Activated CD8-positive, alpha-beta memory T cell treated with anti-CD3 and anti-CD28 coated beads, Interleukin-2, amount 10 ng/mL, durations not matched to agents 7 days and 5 days (primary cell): ENCODE measurements around the gene GPR21. TPM values are rescaled to one million over a fixed set of nuclear protein-coding genes. Genes with fewer than 3 reads are reported as not detected.

ENCODE experiments used
- ATAC-seq: fragments of 150-1000 bp; cut with Tn5 transposase; one replicate; pipeline ENCODE4 v1.10.0; 2021; ENCODE audit warnings: moderate library complexity
- CTCF ChIA-PET: fragments of 350-600 bp; sonication (Branson Sonifier 250); formaldehyde crosslinking; loops from one replicate; lab custom pipeline; 2021; ENCODE audit warnings: antibody characterized with exemption; lab: Charles Lee
- DNase-seq: peaks from one replicate; pipeline ENCODE4 v3.0.0-alpha.2; 2020
- H3K27ac Mint-ChIP-seq: one replicate; pipeline ENCODE4 v1.8.0; 2021; ENCODE audit warnings: mild to moderate bottlenecking, mixed read lengths
- H3K27me3 Mint-ChIP-seq: one replicate; pipeline ENCODE4 v1.8.0; 2021; ENCODE audit warnings: mixed read lengths
- H3K36me3 Mint-ChIP-seq: one replicate; pipeline ENCODE4 v1.8.0; 2021; ENCODE audit warnings: mild to moderate bottlenecking, mixed read lengths
- H3K4me1 Mint-ChIP-seq: one replicate; pipeline ENCODE4 v1.8.0; 2021; ENCODE audit warnings: mixed read lengths
- H3K4me3 Mint-ChIP-seq: one replicate; pipeline ENCODE4 v1.8.0; 2021; ENCODE audit warnings: mild to moderate bottlenecking, moderate library complexity, mixed read lengths
- H3K9me3 Mint-ChIP-seq: one replicate; pipeline ENCODE4 v1.8.0; 2022; ENCODE audit warnings: low read depth, mixed read lengths
- total RNA-seq, 2 experiments: library from RNA; stranded (reverse); gene quantifications; one replicate each; pipeline ENCODE4 v1.2.3, GENCODE V29; 2021

Gene GPR21
- total RNA-seq, 2 experiments from 2014 or later = 0.37 to 1.2 TPM

- no peak for ATAC-seq
- Mint-ChIP-seq H3K36me3 (peaks cover 24% of the 10 kb centered on the region), H3K9me3 (peaks cover 8% of the 10 kb centered on the region), H3K4me3 (no peak overlapping the region), H3K4me1 (no peaks in the 10 kb centered on the region), H3K27ac (no peak overlapping the region), H3K27me3 (no peaks in the 10 kb centered on the region)
- DNase-seq = no peak
- CTCF ChIA-PET = no interaction called here
These were observed 6.3 kb downstream of the GPR21 start for GRCh38 chr9:123039617-123040219.

GRCh38 chr9:123040801-123041200 lies 7.3 kb downstream of the GPR21 start:
- no peak overlapping the region for H3K4me3 Mint-ChIP-seq
- DNase-seq = no peak
- CTCF ChIA-PET = no interaction called here
- peaks cover 19% of the 10 kb centered on the region for H3K36me3 Mint-ChIP-seq
- no peaks in the 10 kb centered on the region for H3K4me1 Mint-ChIP-seq
- H3K27ac Mint-ChIP-seq = no peak overlapping the region
- H3K27me3 Mint-ChIP-seq = no peaks in the 10 kb centered on the region
- peaks cover 8% of the 10 kb centered on the region for H3K9me3 Mint-ChIP-seq
- no peak for ATAC-seq

GRCh38 chr9:123041489-123041888 lies 8.0 kb downstream of the GPR21 start:
- no peaks in the 10 kb centered on the region for H3K27me3 Mint-ChIP-seq
- H3K36me3 Mint-ChIP-seq = peaks cover 19% of the 10 kb centered on the region
- ATAC-seq = no peak
- no peak overlapping the region for H3K4me3 Mint-ChIP-seq
- H3K4me1 Mint-ChIP-seq = no peaks in the 10 kb centered on the region
- DNase-seq = no peak
- CTCF ChIA-PET = interaction anchor here (1.0 kb wide), 1 partner anchor 14 kb away, joined by 3 read pairs; no protein-coding TSS in a partner anchor
- peaks cover 8% of the 10 kb centered on the region for H3K9me3 Mint-ChIP-seq
- no peak overlapping the region for H3K27ac Mint-ChIP-seq

DNA sequence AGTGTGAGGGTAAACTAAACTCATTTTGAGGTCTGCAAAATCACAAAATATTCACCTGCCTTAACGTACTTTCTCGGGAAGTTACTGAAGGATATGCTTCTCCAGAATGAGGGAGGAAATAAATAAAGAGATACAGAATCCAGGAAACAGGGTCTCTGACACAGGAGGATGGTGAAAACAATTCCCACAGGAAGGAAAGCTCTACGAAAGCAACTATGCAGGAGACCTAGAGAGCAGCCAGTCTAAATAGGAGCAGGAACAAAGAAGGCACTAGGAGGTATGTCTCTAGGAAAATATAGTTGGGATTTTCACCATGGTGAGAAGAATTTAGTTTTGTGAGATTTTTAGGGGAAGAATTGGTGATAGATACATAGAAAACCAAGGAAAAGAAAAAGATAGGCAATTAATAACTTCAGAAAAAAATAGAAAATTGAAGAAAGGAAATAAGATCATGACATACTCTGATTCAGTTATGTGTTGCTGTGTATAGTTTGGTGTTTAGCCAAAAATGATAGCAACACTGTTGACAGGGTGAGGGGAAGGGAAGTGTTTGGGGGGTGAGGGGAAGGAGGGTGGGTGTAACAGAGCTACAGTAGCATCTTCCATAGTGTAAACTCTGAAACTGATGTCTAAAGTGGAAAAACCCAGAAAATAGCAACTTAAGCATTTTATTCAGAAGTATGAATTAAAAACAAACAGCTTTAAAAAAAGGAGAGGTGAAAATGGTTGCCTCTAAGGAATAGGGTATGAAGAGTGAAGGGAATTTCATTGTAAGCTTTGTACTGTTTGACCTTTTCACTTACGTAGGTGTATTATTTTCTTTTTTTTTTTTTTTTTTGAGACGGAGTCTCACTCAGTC lies 9.8 kb downstream of the GPR21 start:
- Mint-ChIP-seq H3K9me3 (peaks cover 8% of the 10 kb centered on the region), H3K4me3 (no peak overlapping the region), H3K27ac (no peak overlapping the region), H3K27me3 (no peaks in the 10 kb centered on the region), H3K4me1 (no peaks in the 10 kb centered on the region), H3K36me3 (peaks cover 19% of the 10 kb centered on the region)
- DNase-seq = no peak
- no peak for ATAC-seq
- CTCF ChIA-PET = no interaction called here

- no peaks in the 10 kb centered on the region for H3K27me3 Mint-ChIP-seq
- CTCF ChIA-PET = no interaction called here
- peaks cover 21% of the 10 kb centered on the region for H3K36me3 Mint-ChIP-seq
These were observed 11.1 kb downstream of the GPR21 start for GRCh38 chr9:123044586-123044985.

DNA sequence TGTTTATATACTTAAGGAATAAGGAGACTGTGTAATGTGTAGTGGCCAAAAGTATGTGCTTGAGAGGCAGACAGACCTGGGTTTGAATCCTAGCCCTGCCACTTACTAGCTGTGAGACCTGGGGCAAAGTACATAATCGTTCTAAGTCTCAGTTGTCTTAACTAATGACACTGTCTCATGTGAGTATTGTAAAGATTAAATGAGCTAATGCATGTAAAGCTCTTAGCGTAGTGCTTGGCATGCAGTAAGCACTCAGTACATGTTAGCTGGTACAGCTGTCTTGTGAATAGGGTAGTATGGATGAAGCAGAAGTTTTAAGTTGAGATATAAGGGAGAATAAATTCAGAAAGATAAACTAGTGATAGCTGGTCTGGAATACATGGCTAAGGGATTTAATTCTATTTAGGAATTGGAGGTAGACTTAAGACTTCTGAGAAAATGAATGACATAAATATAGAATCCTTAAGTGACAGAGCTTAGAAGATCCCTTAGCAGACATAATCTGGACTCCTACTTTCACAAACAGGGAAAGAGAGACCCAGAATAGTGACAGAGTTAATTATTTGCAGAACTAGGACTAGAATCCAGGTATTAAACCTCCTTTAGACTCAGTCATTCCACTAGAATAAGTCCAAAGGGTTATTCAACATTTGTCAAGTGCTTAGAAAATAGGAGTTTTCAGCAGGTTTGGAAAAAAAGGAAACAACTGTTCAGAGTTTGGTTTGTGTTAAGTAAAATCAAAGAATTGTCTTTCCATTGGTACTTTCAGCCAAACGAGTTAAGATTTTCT lies 13.1 kb downstream of the GPR21 start:
- peaks cover 8% of the 10 kb centered on the region for H3K9me3 Mint-ChIP-seq
- no peaks in the 10 kb centered on the region for H3K27me3 Mint-ChIP-seq
- peaks cover 21% of the 10 kb centered on the region for H3K36me3 Mint-ChIP-seq
- CTCF ChIA-PET = interaction anchor here (0.7 kb wide), 1 partner anchor 9 kb away, joined by 3 read pairs; no protein-coding TSS in a partner anchor
- H3K27ac Mint-ChIP-seq = no peak overlapping the region
- ATAC-seq (no peak), DNase-seq (no peak)
- peaks cover 2% of the 10 kb centered on the region for H3K4me1 Mint-ChIP-seq
- H3K4me3 Mint-ChIP-seq = no peak overlapping the region

More at GRCh38 chr9:123044586-123044985, 11.1 kb downstream of the GPR21 start:
- DNase-seq (no peak), ATAC-seq (no peak)
- peaks cover 8% of the 10 kb centered on the region for H3K9me3 Mint-ChIP-seq
- no peak overlapping the region for H3K27ac Mint-ChIP-seq
- no peaks in the 10 kb centered on the region for H3K4me1 Mint-ChIP-seq
- no peak overlapping the region for H3K4me3 Mint-ChIP-seq

- no peak for ATAC-seq
- H3K9me3 Mint-ChIP-seq = no peaks in the 10 kb centered on the region
- no peak for DNase-seq
- no peak overlapping the region for H3K27ac Mint-ChIP-seq
- CTCF ChIA-PET = interaction anchor here (1.0 to 1.3 kb wide), 2 partner anchors 11 to 301 kb away, joined by 3 read pairs; no protein-coding TSS in a partner anchor
- H3K36me3 Mint-ChIP-seq = peaks cover 8% of the 10 kb centered on the region
- H3K4me3 Mint-ChIP-seq = no peak overlapping the region
- H3K4me1 Mint-ChIP-seq = peaks cover 5% of the 10 kb centered on the region
- no peaks in the 10 kb centered on the region for H3K27me3 Mint-ChIP-seq
These were observed 15.3 kb downstream of the GPR21 start for GRCh38 chr9:123048748-123049147.

DNA sequence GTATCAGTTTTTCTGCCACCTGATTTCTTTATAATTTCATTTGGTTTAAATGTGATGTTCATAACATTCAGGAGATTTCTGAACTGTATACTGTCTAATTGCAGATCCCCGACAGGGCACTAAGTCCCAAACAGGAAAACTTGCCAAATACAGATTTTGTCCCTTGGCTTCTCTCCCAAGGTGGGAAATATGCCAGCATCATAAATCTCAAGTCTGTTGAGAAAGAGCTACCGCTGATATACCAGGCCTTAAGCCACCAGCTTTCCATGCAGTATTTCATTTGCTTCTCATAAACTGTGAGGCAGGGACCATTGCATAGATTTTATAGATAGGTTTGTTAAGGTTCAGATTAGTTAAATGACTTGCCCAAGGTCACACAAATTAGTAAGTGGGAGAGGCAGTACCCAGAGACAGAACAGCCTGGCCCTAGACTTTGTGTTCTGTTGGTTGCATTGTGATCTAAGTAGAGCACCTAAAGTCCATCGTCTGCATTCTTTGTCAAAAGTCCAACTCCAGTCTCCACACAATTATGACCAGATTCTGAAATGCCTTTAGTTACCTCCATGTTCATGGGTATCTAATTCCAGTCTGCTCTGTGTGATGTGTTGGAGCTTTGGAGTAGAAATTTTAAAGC lies 16.2 kb downstream of the GPR21 start:
- Mint-ChIP-seq H3K4me3 (no peak overlapping the region), H3K4me1 (peaks cover 9% of the 10 kb centered on the region), H3K36me3 (peaks cover 6% of the 10 kb centered on the region), H3K27ac (no peak overlapping the region), H3K9me3 (no peaks in the 10 kb centered on the region), H3K27me3 (no peaks in the 10 kb centered on the region)
- CTCF ChIA-PET = interaction anchor here (1.0 to 1.3 kb wide), 2 partner anchors 12 to 300 kb away, joined by 3 read pairs; no protein-coding TSS in a partner anchor
- DNase-seq (no peak), ATAC-seq (no peak)

GRCh38 chr9:123053046-123053445 lies 19.6 kb downstream of the GPR21 start:
- peaks cover 8% of the 10 kb centered on the region for H3K36me3 Mint-ChIP-seq
- CTCF ChIA-PET = interaction anchor here (0.6 kb wide), 1 partner anchor 53 kb away, joined by 3 read pairs; no protein-coding TSS in a partner anchor
- no peak for ATAC-seq

DNA sequence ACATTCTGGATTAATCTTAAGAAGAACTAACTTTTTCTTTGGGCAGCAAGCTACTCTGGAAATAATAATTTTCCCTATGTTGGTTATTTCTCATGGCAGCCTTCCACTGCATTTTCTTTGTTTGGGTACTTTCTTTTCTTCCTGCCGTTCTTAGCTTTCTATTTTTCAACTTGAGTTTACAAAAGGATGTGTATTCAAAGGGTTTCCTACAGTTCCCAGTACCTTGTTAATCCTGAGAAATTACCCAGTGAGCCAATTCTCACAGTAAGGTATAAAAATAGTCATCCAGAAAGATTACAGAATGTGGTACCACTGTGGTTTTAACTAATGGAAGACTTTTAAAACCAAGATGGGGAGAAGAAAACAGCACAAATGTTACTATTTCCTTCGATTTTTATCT lies 20.2 kb downstream of the GPR21 start:
- no peak for DNase-seq
- CTCF ChIA-PET = no interaction called here

More at GRCh38 chr9:123053046-123053445, 19.6 kb downstream of the GPR21 start:
- Mint-ChIP-seq H3K27ac (no peak overlapping the region), H3K9me3 (no peaks in the 10 kb centered on the region), H3K4me1 (peaks cover 9% of the 10 kb centered on the region), H3K4me3 (no peak overlapping the region), H3K27me3 (no peaks in the 10 kb centered on the region)
- no peak for DNase-seq

GRCh38 chr9:123058834-123059233 lies 25.4 kb downstream of the GPR21 start:
- Mint-ChIP-seq H3K27me3 (no peaks in the 10 kb centered on the region), H3K9me3 (no peaks in the 10 kb centered on the region), H3K27ac (no peak overlapping the region), H3K4me1 (peaks cover 2% of the 10 kb centered on the region), H3K4me3 (no peak overlapping the region), H3K36me3 (peaks cover 4% of the 10 kb centered on the region)
- ATAC-seq (no peak), DNase-seq (no peak)
- CTCF ChIA-PET = no interaction called here

More for the DNA sequence above, 20.2 kb downstream of the GPR21 start:
- no peak overlapping the region for H3K4me3 Mint-ChIP-seq
- H3K9me3 Mint-ChIP-seq = no peaks in the 10 kb centered on the region
- peaks cover 9% of the 10 kb centered on the region for H3K4me1 Mint-ChIP-seq
- no peaks in the 10 kb centered on the region for H3K27me3 Mint-ChIP-seq
- no peak overlapping the region for H3K27ac Mint-ChIP-seq
- ATAC-seq = no peak
- peaks cover 8% of the 10 kb centered on the region for H3K36me3 Mint-ChIP-seq

- CTCF ChIA-PET = no interaction called here
- no peaks in the 10 kb centered on the region for H3K27me3 Mint-ChIP-seq
- no peaks in the 10 kb centered on the region for H3K9me3 Mint-ChIP-seq
- H3K27ac Mint-ChIP-seq = no peak overlapping the region
- ATAC-seq (no peak), DNase-seq (no peak)
- H3K36me3 Mint-ChIP-seq = peaks cover 2% of the 10 kb centered on the region
- H3K4me1 Mint-ChIP-seq = no peaks in the 10 kb centered on the region
- H3K4me3 Mint-ChIP-seq = no peak overlapping the region
These were observed 26.2 kb downstream of the GPR21 start for GRCh38 chr9:123059472-123060220.
